Measurements from ENCODE around the gene TRAK2.

GRCh38 chr2:201419986-201420385 lies 31.3 kb downstream of the TRAK2 start:
- TF ChIP-seq, protein P1, sequence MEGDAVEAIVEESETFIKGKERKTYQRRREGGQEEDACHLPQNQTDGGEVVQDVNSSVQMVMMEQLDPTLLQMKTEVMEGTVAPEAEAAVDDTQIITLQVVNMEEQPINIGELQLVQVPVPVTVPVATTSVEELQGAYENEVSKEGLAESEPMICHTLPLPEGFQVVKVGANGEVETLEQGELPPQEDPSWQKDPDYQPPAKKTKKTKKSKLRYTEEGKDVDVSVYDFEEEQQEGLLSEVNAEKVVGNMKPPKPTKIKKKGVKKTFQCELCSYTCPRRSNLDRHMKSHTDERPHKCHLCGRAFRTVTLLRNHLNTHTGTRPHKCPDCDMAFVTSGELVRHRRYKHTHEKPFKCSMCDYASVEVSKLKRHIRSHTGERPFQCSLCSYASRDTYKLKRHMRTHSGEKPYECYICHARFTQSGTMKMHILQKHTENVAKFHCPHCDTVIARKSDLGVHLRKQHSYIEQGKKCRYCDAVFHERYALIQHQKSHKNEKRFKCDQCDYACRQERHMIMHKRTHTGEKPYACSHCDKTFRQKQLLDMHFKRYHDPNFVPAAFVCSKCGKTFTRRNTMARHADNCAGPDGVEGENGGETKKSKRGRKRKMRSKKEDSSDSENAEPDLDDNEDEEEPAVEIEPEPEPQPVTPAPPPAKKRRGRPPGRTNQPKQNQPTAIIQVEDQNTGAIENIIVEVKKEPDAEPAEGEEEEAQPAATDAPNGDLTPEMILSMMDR (IDR thresholded peaks at IDR 0.05), result no peak
- TF ChIP-seq POLR2AphosphoS5 (IDR thresholded peaks at IDR 0.05; ENCODE audit: insufficient read depth in 1 of 2, low read depth in 1 of 2), result no peak

Measured in vagina (tissue), 2 donors.